GM10266 (cell line): Measurements from ENCODE around the gene INPP5J.
A peak's percentile ranks its signal among the peaks of the same experiment; 100 is the strongest.
"Not testable (repeated sequence)": the region's sequence is repeated elsewhere in the genome, so short reads cannot be mapped to it uniquely, and the experiment has no call there.

Experiments
- DNase-seq: peaks from one replicate; pipeline ENCODE4 v3.0.0; 2012; ENCODE audit errors: extremely low spot score
- CTCF ChIP-seq: IDR thresholded peaks from 2 replicates; pipeline ENCODE4 v1.5.1; 2012; ENCODE audit warnings: mild to moderate bottlenecking, low read depth; ENCODE audit not compliant: control insufficient read depth, insufficient read depth; ENCODE audit errors: missing control alignments

Gene INPP5J

GRCh38 chr22:31105282-31105929 is 17.4 kb upstream of the INPP5J start:
- no peak for TF ChIP-seq CTCF
- no peak for DNase-seq

GRCh38 chr22:31106001-31106571 is 16.7 kb upstream of the INPP5J start:
- TF ChIP-seq CTCF: no peak
- no peak for DNase-seq

- no peak for TF ChIP-seq CTCF
- no peak for DNase-seq
Observed at GRCh38 chr22:31106731-31107177, 16.0 kb upstream of the INPP5J start.

GRCh38 chr22:31107178-31107893 is 15.4 kb upstream of the INPP5J start, which contains the start of gene SELENOM:
Gene SELENOM, minus strand, starts transcription at chr22:31107568. Its CDS starts 63 bp downstream, at chr22:31107505.
- peak; percentile 98 for DNase-seq
- peak; percentile 81 for TF ChIP-seq CTCF

GRCh38 chr22:31107894-31108218 is 14.9 kb upstream of the INPP5J start:
- DNase-seq: no peak
- no peak for TF ChIP-seq CTCF

GRCh38 chr22:31112547-31113091 is 10.1 kb upstream of the INPP5J start:
- DNase-seq: not testable (repeated sequence)

GRCh38 chr22:31118046-31118820 is 4.5 kb upstream of the INPP5J start:
- TF ChIP-seq CTCF: no peak
- DNase-seq: no peak
